HepG2 (cell line): ENCODE results near the gene MSI2. TPM values are rescaled to one million over a fixed set of nuclear protein-coding genes. Genes with fewer than 3 reads are reported as not detected.

Experiments used
- EZH2 ChIP-seq: conservative IDR thresholded peaks from 2 replicates; pipeline ENCODE4 v1.6.1; 2012; ENCODE audit warnings: mild to moderate bottlenecking, low read depth, low read length, moderate library complexity
- GPN1 ChIP-seq: sonication (generic); formaldehyde crosslinking; IDR thresholded peaks from 2 replicates; pipeline ENCODE4 v1.5.1; 2020; ENCODE audit warnings: missing genetic modification reagents, borderline replicate concordance
- HDAC6 ChIP-seq: fragments of 200-600 bp; sonication (generic); IDR thresholded peaks from 2 replicates; pipeline ENCODE4 v1.7.0; 2017; ENCODE audit warnings: mild to moderate bottlenecking, antibody characterized with exemption, low read length, low read depth
- HNF1B ChIP-seq: sonication (generic); formaldehyde crosslinking; IDR thresholded peaks from 2 replicates; pipeline ENCODE4 v1.5.1; 2020; ENCODE audit warnings: mild to moderate bottlenecking, moderate library complexity, missing genetic modification reagents
- KDM5B ChIP-seq: sonication (generic); formaldehyde crosslinking; IDR thresholded peaks from 2 replicates; pipeline ENCODE4 v1.4.0; 2020; ENCODE audit warnings: missing genetic modification reagents, mild to moderate bottlenecking, borderline replicate concordance
- KMT2A ChIP-seq: sonication (generic); formaldehyde crosslinking; IDR thresholded peaks from 2 replicates; pipeline ENCODE4 v1.4.0; 2020; ENCODE audit warnings: missing genetic modification reagents
- MAZ ChIP-seq, 2 experiments: sonication (generic) in 1 of 2; formaldehyde crosslinking in 1 of 2; IDR thresholded peaks; 2 replicates each; pipeline versions ENCODE4 v1.5.0 to v1.6.1; 2012 to 2020; ENCODE audit warnings: low read depth in 2 of 2, mild to moderate bottlenecking in 2 of 2, borderline replicate concordance in 1 of 2, improper control_type of control experiment in 1 of 2, low read length in 1 of 2, missing genetic modification reagents in 1 of 2, moderate library complexity in 1 of 2
- PATZ1 ChIP-seq: sonication (generic); formaldehyde crosslinking; IDR thresholded peaks from 2 replicates; pipeline ENCODE4 v1.4.0; 2020; ENCODE audit warnings: missing genetic modification reagents
- ZBTB1 ChIP-seq: sonication (generic); formaldehyde crosslinking; IDR thresholded peaks from 2 replicates; pipeline ENCODE4 v1.4.0; 2020; ENCODE audit warnings: missing genetic modification reagents, borderline replicate concordance
- ZNF710 ChIP-seq: sonication (generic); formaldehyde crosslinking; IDR thresholded peaks from 2 replicates; pipeline ENCODE4 v1.5.0; 2020; ENCODE audit warnings: mild to moderate bottlenecking, missing genetic modification reagents, borderline replicate concordance
- ZSCAN9 ChIP-seq: IDR thresholded peaks from 2 replicates; pipeline ENCODE4 v1.6.1; 2016; ENCODE audit warnings: borderline replicate concordance
- polyA plus RNA-seq, 8 experiments: library from polyadenylated mRNA; depleted of rRNA in 3 of 8; stranded (reverse) in 7 of 8; unstranded in 1 of 8; fragments of >200 nt; fragmentation: Illumina TruSeq in 4 of 8; extraction: Trizol in 4 of 8; gene quantifications; 2 replicates each; pipeline versions ENCODE4 v1.2.1 to v1.2.3, GENCODE V29; 2011 to 2016; ENCODE audit warnings: low read depth in 4 of 8, missing spikeins in 1 of 8, mixed read lengths in 1 of 8; ENCODE audit not compliant: insufficient read depth in 1 of 8
- total RNA-seq, 5 experiments: library from RNA; depleted of rRNA; stranded (reverse); fragments of >200 nt; fragmentation: Illumina TruSeq; extraction: Trizol; gene quantifications; 2 replicates each; pipeline ENCODE4 v1.2.3, GENCODE V29; 2016; ENCODE audit warnings: low read depth in 1 of 5
- TF ChIP-seq, protein P1 (sequence below): sonication (generic); IDR thresholded peaks from 2 replicates; pipeline ENCODE4 v1.6.1; 2016; ENCODE audit warnings: low read depth, borderline replicate concordance
- TF ChIP-seq, protein P2 (sequence below): sonication (generic); formaldehyde crosslinking; IDR thresholded peaks from 2 replicates; pipeline ENCODE4 v1.4.0; 2020; ENCODE audit warnings: missing genetic modification reagents, borderline replicate concordance

The MSI2 gene
- total and polyA plus RNA-seq, 2 of the 13 experiments (the other 11 are each of a cell fraction or from before 2014, with no cell fraction given): 77.5 to 78.4 TPM

DNA sequence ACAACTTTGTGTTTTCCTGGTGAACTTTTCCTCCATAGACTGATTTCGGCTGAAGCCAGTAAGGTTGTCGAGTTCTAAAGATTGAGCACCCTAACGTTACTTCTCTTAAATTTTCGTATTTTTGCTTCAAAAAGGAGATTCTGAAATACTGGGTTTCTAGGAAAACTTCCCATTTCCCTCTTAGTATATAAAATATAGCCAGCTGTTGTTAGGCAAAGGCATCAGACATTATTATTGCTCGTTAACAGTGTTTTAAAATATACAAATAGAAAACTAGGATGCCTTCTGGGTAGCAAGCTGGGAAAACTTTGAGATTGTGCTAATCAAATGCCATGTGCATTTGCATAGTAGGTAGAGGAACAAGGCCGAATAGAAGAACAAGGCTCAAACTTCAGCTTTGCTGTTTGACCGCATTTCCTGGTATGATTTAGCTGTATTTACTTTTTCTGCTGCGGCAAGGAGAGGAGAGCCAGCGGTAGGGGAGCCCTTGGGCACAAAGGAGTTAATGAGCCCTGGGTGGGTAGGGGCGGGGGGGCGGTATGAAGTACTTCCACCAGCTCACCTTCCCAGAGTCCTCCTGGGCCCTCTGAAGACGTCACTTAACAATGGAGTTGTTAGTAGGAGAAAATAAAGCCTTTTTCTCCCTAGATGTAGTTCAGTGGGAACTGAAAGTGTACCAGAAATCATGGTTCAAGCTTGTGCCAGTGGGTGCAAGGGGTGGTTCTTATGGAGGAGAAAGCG is 151.9 kb downstream of the MSI2 start (continued):
- TF ChIP-seq KMT2A (CRISPR knock-in tag): peak; percentile 31; the same call in 1 of the 2 replicates
- 0 out of 2 replicates have a peak, but pooled peaks have one; percentile 45 for TF ChIP-seq HDAC6
- TF ChIP-seq PATZ1 (CRISPR knock-in tag): peak; percentile 85
- TF ChIP-seq ZSCAN9 (CRISPR knock-in tag): peak; percentile 44
- no peak for TF ChIP-seq ZBTB1 (CRISPR knock-in tag)
- 0 out of 2 replicates have a peak, but pooled peaks have one; percentile 25 for TF ChIP-seq KDM5B (CRISPR knock-in tag)
- peak; percentile 32 for TF ChIP-seq HNF1B (CRISPR knock-in tag)
- no peak for TF ChIP-seq ZNF710
- TF ChIP-seq, protein P1, sequence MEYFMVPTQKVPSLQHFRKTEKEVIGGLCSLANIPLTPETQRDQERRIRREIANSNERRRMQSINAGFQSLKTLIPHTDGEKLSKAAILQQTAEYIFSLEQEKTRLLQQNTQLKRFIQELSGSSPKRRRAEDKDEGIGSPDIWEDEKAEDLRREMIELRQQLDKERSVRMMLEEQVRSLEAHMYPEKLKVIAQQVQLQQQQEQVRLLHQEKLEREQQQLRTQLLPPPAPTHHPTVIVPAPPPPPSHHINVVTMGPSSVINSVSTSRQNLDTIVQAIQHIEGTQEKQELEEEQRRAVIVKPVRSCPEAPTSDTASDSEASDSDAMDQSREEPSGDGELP: peak; percentile 55; the same call in 1 of the 2 replicates
- TF ChIP-seq, protein P2, sequence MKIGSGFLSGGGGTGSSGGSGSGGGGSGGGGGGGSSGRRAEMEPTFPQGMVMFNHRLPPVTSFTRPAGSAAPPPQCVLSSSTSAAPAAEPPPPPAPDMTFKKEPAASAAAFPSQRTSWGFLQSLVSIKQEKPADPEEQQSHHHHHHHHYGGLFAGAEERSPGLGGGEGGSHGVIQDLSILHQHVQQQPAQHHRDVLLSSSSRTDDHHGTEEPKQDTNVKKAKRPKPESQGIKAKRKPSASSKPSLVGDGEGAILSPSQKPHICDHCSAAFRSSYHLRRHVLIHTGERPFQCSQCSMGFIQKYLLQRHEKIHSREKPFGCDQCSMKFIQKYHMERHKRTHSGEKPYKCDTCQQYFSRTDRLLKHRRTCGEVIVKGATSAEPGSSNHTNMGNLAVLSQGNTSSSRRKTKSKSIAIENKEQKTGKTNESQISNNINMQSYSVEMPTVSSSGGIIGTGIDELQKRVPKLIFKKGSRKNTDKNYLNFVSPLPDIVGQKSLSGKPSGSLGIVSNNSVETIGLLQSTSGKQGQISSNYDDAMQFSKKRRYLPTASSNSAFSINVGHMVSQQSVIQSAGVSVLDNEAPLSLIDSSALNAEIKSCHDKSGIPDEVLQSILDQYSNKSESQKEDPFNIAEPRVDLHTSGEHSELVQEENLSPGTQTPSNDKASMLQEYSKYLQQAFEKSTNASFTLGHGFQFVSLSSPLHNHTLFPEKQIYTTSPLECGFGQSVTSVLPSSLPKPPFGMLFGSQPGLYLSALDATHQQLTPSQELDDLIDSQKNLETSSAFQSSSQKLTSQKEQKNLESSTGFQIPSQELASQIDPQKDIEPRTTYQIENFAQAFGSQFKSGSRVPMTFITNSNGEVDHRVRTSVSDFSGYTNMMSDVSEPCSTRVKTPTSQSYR: peak; percentile 51; the same call in 1 of the 2 replicates
- TF ChIP-seq MAZ (IDR thresholded peaks at IDR 0.05; ENCODE audit: borderline replicate concordance, low read depth, low read length): 0 out of 2 replicates have a peak, but pooled peaks have one; percentile 45
- TF ChIP-seq MAZ (CRISPR knock-in tag; IDR thresholded peaks at IDR 0.05; ENCODE audit: low read depth): peak; percentile 17; the same call in 1 of the 2 replicates
- no peak for TF ChIP-seq EZH2
- TF ChIP-seq GPN1 (CRISPR knock-in tag): no peak
